Smooth muscle cell (in vitro differentiated cells): ENCODE measurements around the gene LRCH2. TPM values are rescaled to one million over a fixed set of nuclear protein-coding genes. Genes with fewer than 3 reads are reported as not detected.
A peak's percentile ranks its signal among the peaks of the same experiment; 100 is the strongest.

Source experiments
- DNase-seq: peaks from one replicate; lab custom pipeline; 2025; ENCODE audit not compliant: unreplicated experiment; lab: John Stamatoyannopoulos, UW
- H2AFZ ChIP-seq: fragments of 200-600 bp; sonication (generic); 2 replicates; pipeline ENCODE4 v1.6.0; 2016; ENCODE audit warnings: antibody characterized with exemption, low read depth, mild to moderate bottlenecking
- H3F3A ChIP-seq: fragments of 200-600 bp; sonication (generic); 2 replicates; pipeline ENCODE4 v1.6.0; 2017; ENCODE audit warnings: antibody characterized with exemption, low read depth
- H3K27ac ChIP-seq: fragments of 200-600 bp; sonication (generic); 2 replicates; pipeline ENCODE4 v1.5.1; 2016; ENCODE audit warnings: low read depth, mild to moderate bottlenecking
- H3K27me3 ChIP-seq: fragments of 200-600 bp; sonication (generic); 2 replicates; pipeline ENCODE4 v1.6.1; 2016; ENCODE audit warnings: low read depth, mild to moderate bottlenecking
- H3K36me3 ChIP-seq: fragments of 200-600 bp; sonication (generic); 2 replicates; pipeline ENCODE4 v1.5.1; 2016; ENCODE audit warnings: low read depth
- H3K4me1 ChIP-seq: fragments of 200-600 bp; sonication (generic); 2 replicates; pipeline ENCODE4 v1.5.1; 2016; ENCODE audit warnings: low read depth
- H3K4me2 ChIP-seq: fragments of 200-600 bp; sonication (generic); 2 replicates; pipeline ENCODE4 v1.6.0; 2016; ENCODE audit warnings: mild to moderate bottlenecking
- H3K4me3 ChIP-seq: fragments of 200-600 bp; sonication (generic); 2 replicates; pipeline ENCODE4 v1.5.1; 2016; ENCODE audit warnings: mild to moderate bottlenecking
- H3K79me2 ChIP-seq: fragments of 200-600 bp; sonication (generic); 2 replicates; pipeline ENCODE4 v1.6.0; 2016; ENCODE audit warnings: low read depth, mild to moderate bottlenecking
- H3K9ac ChIP-seq: fragments of 200-600 bp; sonication (generic); 2 replicates; pipeline ENCODE4 v1.6.0; 2016; ENCODE audit warnings: low read depth
- H3K9me3 ChIP-seq: fragments of 200-600 bp; sonication (generic); replicated peaks from 2 replicates; pipeline ENCODE4 v1.5.1; 2016; ENCODE audit warnings: low read depth
- H4K20me1 ChIP-seq: fragments of 200-600 bp; sonication (generic); 2 replicates; pipeline ENCODE4 v1.6.0; 2016; ENCODE audit warnings: low read depth
- WGBS: methylation state at CpG from one replicate; pipeline ENCODE4 v1.1.7; 2016; ENCODE audit warnings: low lambda C conversion rate; 5-methylcytosine and 5-hydroxymethylcytosine counted together
- polyA plus RNA-seq: library from polyadenylated mRNA; unstranded; fragments of >200 nt; fragmentation: Nextera tagmentation; extraction: Ambion mirVana; gene quantifications from 2 replicates; pipeline ENCODE4 v1.2.1, GENCODE V29; 2016
- total RNA-seq: library from RNA; depleted of rRNA; stranded (reverse); fragments of >200 nt; gene quantifications from 2 replicates; pipeline ENCODE4 v1.2.3, GENCODE V29; 2014
- TF ChIP-seq, protein P1 (sequence below): fragments of 200-600 bp; sonication (generic); IDR thresholded peaks from 2 replicates; pipeline ENCODE4 v1.5.1; 2017; ENCODE audit warnings: borderline replicate concordance, mild to moderate bottlenecking, antibody characterized with exemption; ENCODE audit not compliant: insufficient read depth, poor library complexity, severe bottlenecking

Gene LRCH2
- total and polyA plus RNA-seq, 2 experiments from 2014 or later, result 3.1 to 29.4 TPM

DNA sequence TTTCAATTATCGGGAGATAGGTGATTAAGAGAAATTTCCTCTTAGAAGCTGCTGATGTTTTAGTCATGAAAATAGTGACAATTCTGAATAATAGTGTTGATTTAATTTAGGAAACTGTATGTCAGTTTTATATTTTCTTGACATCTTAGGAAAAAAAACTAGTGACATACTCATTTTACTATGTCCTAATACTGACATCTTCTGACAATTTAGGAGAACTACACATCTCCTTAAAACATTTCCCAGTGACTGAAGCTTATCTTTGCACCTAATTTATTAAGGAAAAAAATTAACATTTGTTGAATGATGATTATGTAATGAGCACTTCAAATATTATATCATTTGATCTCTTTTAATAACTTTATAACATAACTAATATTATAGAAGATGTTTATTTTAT, 86.7 kb downstream of the LRCH2 start:
- WGBS, result 88% methylated on average over 1 of the region's 1 CpG
- DNase-seq, result no peak

DNA sequence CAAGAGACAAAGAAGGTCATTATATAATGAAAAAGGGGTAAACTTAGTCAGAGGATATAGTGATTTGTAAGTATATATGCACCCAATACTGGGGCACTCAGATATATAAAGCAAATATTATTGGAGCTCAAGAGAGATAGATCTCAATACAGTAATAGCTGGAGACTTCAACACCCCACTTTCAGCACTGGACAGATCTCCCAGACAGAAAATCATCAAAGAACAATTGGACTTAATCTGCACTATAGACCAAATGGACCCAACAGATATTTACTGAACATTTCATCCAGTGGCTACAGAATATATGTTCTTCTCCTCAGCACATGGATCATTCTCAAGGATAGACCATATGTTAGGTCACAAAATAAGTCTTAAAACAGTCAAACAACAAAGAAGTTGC, 91.8 kb downstream of the LRCH2 start:
- Histone ChIP-seq H3K4me2 (no peak overlapping the region), H3K9ac (no peak overlapping the region), H3K9me3 (no peaks in the 10 kb centered on the region), H3F3A (no peaks in the 10 kb centered on the region), H3K36me3 (no peaks in the 10 kb centered on the region), H3K79me2 (no peaks in the 10 kb centered on the region), H2AFZ (no peak overlapping the region), H3K27ac (no peak overlapping the region), H3K4me3 (no peak overlapping the region), H3K4me1 (no peaks in the 10 kb centered on the region), H4K20me1 (no peaks in the 10 kb centered on the region), H3K27me3 (no peaks in the 10 kb centered on the region)
- TF ChIP-seq, protein P1, sequence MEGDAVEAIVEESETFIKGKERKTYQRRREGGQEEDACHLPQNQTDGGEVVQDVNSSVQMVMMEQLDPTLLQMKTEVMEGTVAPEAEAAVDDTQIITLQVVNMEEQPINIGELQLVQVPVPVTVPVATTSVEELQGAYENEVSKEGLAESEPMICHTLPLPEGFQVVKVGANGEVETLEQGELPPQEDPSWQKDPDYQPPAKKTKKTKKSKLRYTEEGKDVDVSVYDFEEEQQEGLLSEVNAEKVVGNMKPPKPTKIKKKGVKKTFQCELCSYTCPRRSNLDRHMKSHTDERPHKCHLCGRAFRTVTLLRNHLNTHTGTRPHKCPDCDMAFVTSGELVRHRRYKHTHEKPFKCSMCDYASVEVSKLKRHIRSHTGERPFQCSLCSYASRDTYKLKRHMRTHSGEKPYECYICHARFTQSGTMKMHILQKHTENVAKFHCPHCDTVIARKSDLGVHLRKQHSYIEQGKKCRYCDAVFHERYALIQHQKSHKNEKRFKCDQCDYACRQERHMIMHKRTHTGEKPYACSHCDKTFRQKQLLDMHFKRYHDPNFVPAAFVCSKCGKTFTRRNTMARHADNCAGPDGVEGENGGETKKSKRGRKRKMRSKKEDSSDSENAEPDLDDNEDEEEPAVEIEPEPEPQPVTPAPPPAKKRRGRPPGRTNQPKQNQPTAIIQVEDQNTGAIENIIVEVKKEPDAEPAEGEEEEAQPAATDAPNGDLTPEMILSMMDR, result no peak
- no peak for DNase-seq

More for the DNA sequence above, 86.7 kb downstream of the LRCH2 start:
- TF ChIP-seq, protein P1, result peak; percentile 68
- Histone ChIP-seq H3K36me3 (no peaks in the 10 kb centered on the region), H2AFZ (no peak overlapping the region), H3K9me3 (no peaks in the 10 kb centered on the region), H3K4me2 (no peak overlapping the region), H3K27me3 (no peaks in the 10 kb centered on the region), H3K79me2 (no peaks in the 10 kb centered on the region), H3K27ac (no peak overlapping the region), H4K20me1 (no peaks in the 10 kb centered on the region), H3F3A (no peaks in the 10 kb centered on the region), H3K4me1 (no peaks in the 10 kb centered on the region), H3K9ac (no peak overlapping the region), H3K4me3 (no peak overlapping the region)

- Histone ChIP-seq H3K4me3 (no peak overlapping the region), H3F3A (no peaks in the 10 kb centered on the region), H3K27me3 (no peaks in the 10 kb centered on the region), H3K36me3 (no peaks in the 10 kb centered on the region), H3K27ac (no peak overlapping the region), H3K9ac (no peak overlapping the region), H2AFZ (no peak overlapping the region), H3K9me3 (no peaks in the 10 kb centered on the region), H3K79me2 (no peaks in the 10 kb centered on the region), H3K4me2 (no peak overlapping the region), H4K20me1 (no peaks in the 10 kb centered on the region), H3K4me1 (no peaks in the 10 kb centered on the region)
- TF ChIP-seq, protein P1, result no peak
- DNase-seq, result no peak
- WGBS, result 77% methylated on average over 5 of the region's 5 CpGs
Measured at GRCh38 chrX:115138040-115138439, 95.9 kb downstream of the LRCH2 start.

DNA sequence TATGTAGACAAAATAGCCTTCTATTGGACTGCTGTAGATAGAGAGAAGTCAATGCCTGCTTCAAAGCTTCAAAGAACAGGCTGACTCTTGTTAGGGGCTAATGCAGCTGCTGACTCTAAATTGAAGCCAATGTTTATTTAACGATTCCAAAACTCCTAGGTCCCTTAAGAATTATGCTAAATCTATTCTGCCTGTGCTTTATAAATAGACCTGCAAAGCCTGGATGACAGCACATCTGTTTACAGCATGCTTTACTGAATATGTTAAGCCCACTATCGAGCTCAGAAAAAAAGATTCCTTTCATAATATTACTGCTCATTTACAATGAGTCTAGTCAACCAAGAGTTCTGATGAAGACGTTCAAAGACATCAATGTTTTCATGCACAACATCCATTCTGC, 99.5 kb downstream of the LRCH2 start:
- Histone ChIP-seq H3K4me3 (no peak overlapping the region), H4K20me1 (no peaks in the 10 kb centered on the region), H3K36me3 (no peaks in the 10 kb centered on the region), H3K79me2 (no peaks in the 10 kb centered on the region), H3K9ac (no peak overlapping the region), H3K4me1 (no peaks in the 10 kb centered on the region), H3K27ac (no peak overlapping the region), H3K4me2 (no peak overlapping the region), H3K27me3 (no peaks in the 10 kb centered on the region), H2AFZ (no peak overlapping the region), H3K9me3 (no peaks in the 10 kb centered on the region), H3F3A (no peaks in the 10 kb centered on the region)
- 79% methylated on average over 3 of the region's 3 CpGs for WGBS
- TF ChIP-seq, protein P1, result no peak
- DNase-seq, result no peak
